ENCODE measurements around the gene NGEF. TPM values are rescaled to one million over a fixed set of nuclear protein-coding genes. Genes with fewer than 3 reads are reported as not detected.

NGEF gene
- total and polyA plus RNA-seq, 10 of the 15 experiments (the other 5 are each of a cell fraction or from before 2014, with no cell fraction given), result 0.12 TPM; not detected in 9

GRCh38 chr2:232875256-232876121 is 137.6 kb downstream of the NGEF start:
- Histone ChIP-seq H3K4me2 (ENCODE audit: control insufficient read depth, insufficient read depth) (0 out of 2 replicates have a peak overlapping the region, but pooled peaks have one; percentile 3), H3K4me3 (peak overlapping the region; percentile 36; the same call in 1 of the 2 replicates), H3K27me3 (replicated peaks in 1 of 2; ENCODE audit: control insufficient read depth in 2 of 2, insufficient read depth in 2 of 2, low read length in 1 of 2) (no peaks in the 10 kb centered on the region; a peak in 1 of 4 replicates), H3K36me3 (ENCODE audit: control insufficient read depth in 2 of 2, insufficient read depth in 2 of 2, low read length in 1 of 2) (no peaks in the 10 kb centered on the region; a peak in 1 of 4 replicates), H3K27ac (ENCODE audit: control insufficient read depth, insufficient read depth) (no peak overlapping the region), H3K4me1 (ENCODE audit: control insufficient read depth, insufficient read depth, low read length) (no peaks in the 10 kb centered on the region), H3K9me3 (replicated peaks; ENCODE audit: control insufficient read depth, insufficient read depth, low read length) (no peaks in the 10 kb centered on the region), H3K9ac (ENCODE audit: control insufficient read depth, insufficient read depth, low read length) (no peak overlapping the region), H4K20me1 (ENCODE audit: control insufficient read depth, insufficient read depth) (no peaks in the 10 kb centered on the region), H2AFZ (ENCODE audit: control insufficient read depth, low read depth, low read length) (no peak overlapping the region), H3K79me2 (ENCODE audit: control insufficient read depth, insufficient read depth, low read length) (no peaks in the 10 kb centered on the region)
- BruUV-seq (replicated peaks), result no TSS peak
- in situ Hi-C loops (cut with MboI), result no loop called here
- DNase-seq (ENCODE audit: low read depth, low spot score) (no peak), FAIRE-seq (no peak), ATAC-seq (no peak; the same call in 2 of the 3 replicates)
- RAD21 ChIA-PET (ENCODE audit: unreplicated experiment), result no interaction called here
- intact Hi-C loops (cut with micrococcal nuclease; ENCODE audit: unreplicated experiment), result no loop called here
- CTCF ChIA-PET, result no interaction called here
- SMC1A ChIA-PET (ENCODE audit: uncharacterized antibody, unreplicated experiment), result no interaction called here
- POLR2A ChIA-PET, result no interaction called here
- TF ChIP-seq CHD1 (IDR thresholded peaks at IDR 0.05; ENCODE audit: low read depth, low read length), result no peak
- TF ChIP-seq ATF7 (IDR thresholded peaks at IDR 0.05; ENCODE audit: low read depth), result no peak
- no peak for TF ChIP-seq BRCA1 (IDR thresholded peaks at IDR 0.05; ENCODE audit: low read depth, low read length)
- no peak for TF ChIP-seq CREM (IDR thresholded peaks at IDR 0.05; ENCODE audit: low read depth)
- 38% methylated on average over 24 of the region's 37 CpGs for whole genome bisulfite sequencing (ENCODE audit: insufficient coverage, insufficient replicate concordance, low lambda C conversion rate, missing lambda C conversion rate)

- ChIA-PET RAD21 (ENCODE audit: unreplicated experiment) (no interaction called here), CTCF (no interaction called here), SMC1A (ENCODE audit: uncharacterized antibody, unreplicated experiment) (no interaction called here), POLR2A (no interaction called here)
- FAIRE-seq (no peak), ATAC-seq (no peak), DNase-seq (ENCODE audit: low read depth, low spot score) (no peak)
- no TSS peak for BruUV-seq (replicated peaks)
- in situ Hi-C loops (cut with MboI), result no loop called here
- H3K36me3 ChIP-seq (ENCODE audit: control insufficient read depth in 2 of 2, insufficient read depth in 2 of 2, low read length in 1 of 2), result no peaks in the 10 kb centered on the region; a peak in 1 of 4 replicates
- no peak overlapping the region for H3K4me3 ChIP-seq
- WGBS (ENCODE audit: insufficient coverage, insufficient replicate concordance, low lambda C conversion rate, missing lambda C conversion rate), result 88% methylated on average over 16 of the region's 16 CpGs
- H3K27ac ChIP-seq (ENCODE audit: control insufficient read depth, insufficient read depth), result no peak overlapping the region
- H3K4me1 ChIP-seq (ENCODE audit: control insufficient read depth, insufficient read depth, low read length), result no peaks in the 10 kb centered on the region
- no peaks in the 10 kb centered on the region for H3K79me2 ChIP-seq (ENCODE audit: control insufficient read depth, insufficient read depth, low read length)
- no peaks in the 10 kb centered on the region; a peak in 1 of 4 replicates for H3K27me3 ChIP-seq (replicated peaks in 1 of 2; ENCODE audit: control insufficient read depth in 2 of 2, insufficient read depth in 2 of 2, low read length in 1 of 2)
- H3K4me2 ChIP-seq (ENCODE audit: control insufficient read depth, insufficient read depth), result no peak overlapping the region
- H3K9ac ChIP-seq (ENCODE audit: control insufficient read depth, insufficient read depth, low read length), result no peak overlapping the region
- H2AFZ ChIP-seq (ENCODE audit: control insufficient read depth, low read depth, low read length), result no peak overlapping the region
- no peaks in the 10 kb centered on the region for H3K9me3 ChIP-seq (replicated peaks; ENCODE audit: control insufficient read depth, insufficient read depth, low read length)
- intact Hi-C loops (cut with micrococcal nuclease; ENCODE audit: unreplicated experiment), result no loop called here
- H4K20me1 ChIP-seq (ENCODE audit: control insufficient read depth, insufficient read depth), result no peaks in the 10 kb centered on the region
- TF ChIP-seq NFYB (IDR thresholded peaks at IDR 0.05; ENCODE audit: insufficient read depth, low read depth, low read length) (no peak), YBX1 (IDR thresholded peaks at IDR 0.05) (no peak), SMAD5 (IDR thresholded peaks at IDR 0.05; ENCODE audit: low read depth) (no peak), IRF5 (IDR thresholded peaks at IDR 0.05; ENCODE audit: borderline replicate concordance) (no peak), ZBTB33 (IDR thresholded peaks at IDR 0.05) (no peak), RB1 (IDR thresholded peaks at IDR 0.05; ENCODE audit: borderline replicate concordance) (no peak), SPI1 (IDR thresholded peaks at IDR 0.05; ENCODE audit: borderline replicate concordance, insufficient read depth, low read depth, low read length) (no peak), POLR2AphosphoS2 (IDR thresholded peaks at IDR 0.05; ENCODE audit: low read depth, low read length) (no peak)
These were observed 138.3 kb downstream of the NGEF start for GRCh38 chr2:232874677-232875223.
